Duodenal mucosa (tissue), 2 donors: ENCODE measurements around the gene NLGN1.

Experiments
- H3K27ac ChIP-seq: one replicate; pipeline ENCODE4 v1.7.0; 2013; ENCODE audit warnings: low read depth, low read length
- H3K27me3 ChIP-seq, 2 donors: one replicate each; pipeline ENCODE4 v1.7.0; 2013; ENCODE audit warnings: low read length in 2 of 2, control low read depth in 1 of 2; ENCODE audit not compliant: insufficient read depth in 2 of 2, control insufficient read depth in 1 of 2
- H3K36me3 ChIP-seq, 2 donors: one replicate each; pipeline ENCODE4 v1.7.0; 2013; ENCODE audit warnings: low read length in 2 of 2, control low read depth in 1 of 2; ENCODE audit not compliant: insufficient read depth in 2 of 2, control insufficient read depth in 1 of 2
- H3K4me1 ChIP-seq, 2 donors: one replicate each; pipeline ENCODE4 v1.7.0; 2013; ENCODE audit warnings: low read length in 2 of 2, control low read depth in 1 of 2; ENCODE audit not compliant: insufficient read depth in 2 of 2, control insufficient read depth in 1 of 2
- H3K4me3 ChIP-seq, 2 donors: one replicate each; pipeline ENCODE4 v1.7.0; 2013; ENCODE audit warnings: low read length in 2 of 2, low read depth in 1 of 2
- H3K9ac ChIP-seq, 2 donors: one replicate each; pipeline ENCODE4 v1.7.0; 2013; ENCODE audit warnings: low read length in 2 of 2, low read depth in 1 of 2
- H3K9me3 ChIP-seq, 2 donors: one replicate each; pipeline ENCODE4 v1.7.0; 2013; ENCODE audit warnings: low read length in 2 of 2, control low read depth in 1 of 2; ENCODE audit not compliant: control insufficient read depth in 1 of 2

Gene NLGN1

DNA sequence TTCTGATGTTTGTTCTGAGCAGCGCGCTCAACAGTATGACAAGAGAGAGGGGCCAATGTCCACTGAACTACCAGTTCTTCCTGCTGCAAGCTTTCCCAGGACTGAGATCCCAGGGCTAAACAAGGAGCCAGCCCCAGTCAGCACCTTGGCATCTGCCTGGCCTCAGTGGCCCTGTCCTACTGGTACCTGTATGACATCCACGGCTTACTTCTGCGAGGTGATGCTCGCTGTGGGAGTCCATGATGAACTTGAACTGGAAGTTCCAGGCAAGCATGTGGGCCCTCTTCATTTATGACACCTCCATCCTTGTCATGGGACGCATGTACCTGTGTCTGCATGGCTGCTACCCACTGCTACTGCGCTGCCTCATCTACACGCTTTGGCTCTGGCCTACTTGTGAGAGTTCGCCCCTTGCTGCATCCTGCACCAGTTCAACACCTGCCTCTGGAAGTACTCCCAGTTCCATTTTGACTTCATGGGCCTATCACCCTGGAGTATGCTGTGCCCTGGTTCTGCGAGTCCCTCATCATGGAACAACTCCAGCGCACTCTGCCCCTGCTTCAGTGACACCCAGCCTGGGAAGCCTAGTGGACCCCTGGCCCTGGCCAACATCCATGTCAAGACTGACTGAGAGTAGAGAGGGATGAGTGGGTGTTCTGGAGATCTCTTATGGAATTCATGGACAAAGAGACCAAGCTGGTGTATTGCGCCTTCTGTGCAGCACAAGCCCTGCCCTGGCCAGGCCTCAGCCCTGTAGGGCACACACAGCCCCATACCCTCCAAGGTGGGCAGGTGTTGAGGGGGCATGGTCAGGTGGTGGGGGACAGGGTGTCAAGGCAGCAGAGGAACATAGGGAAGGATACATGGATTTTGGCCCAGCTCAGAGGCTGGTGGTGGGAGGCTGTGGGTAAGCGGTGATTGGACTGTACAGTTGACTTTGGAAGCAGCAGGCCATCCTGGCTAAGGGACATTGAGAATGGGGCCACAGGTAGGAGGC lies 246.8 kb downstream of the NLGN1 start:
- no peaks in the 10 kb centered on the region for H3K9me3 ChIP-seq
- H3K27ac ChIP-seq, result no peak overlapping the region
- no peaks in the 10 kb centered on the region for H3K4me1 ChIP-seq
- no peak overlapping the region for H3K9ac ChIP-seq
- H3K36me3 ChIP-seq, result no peaks in the 10 kb centered on the region
- H3K27me3 ChIP-seq, result no peaks in the 10 kb centered on the region
- H3K4me3 ChIP-seq, result no peak overlapping the region

DNA sequence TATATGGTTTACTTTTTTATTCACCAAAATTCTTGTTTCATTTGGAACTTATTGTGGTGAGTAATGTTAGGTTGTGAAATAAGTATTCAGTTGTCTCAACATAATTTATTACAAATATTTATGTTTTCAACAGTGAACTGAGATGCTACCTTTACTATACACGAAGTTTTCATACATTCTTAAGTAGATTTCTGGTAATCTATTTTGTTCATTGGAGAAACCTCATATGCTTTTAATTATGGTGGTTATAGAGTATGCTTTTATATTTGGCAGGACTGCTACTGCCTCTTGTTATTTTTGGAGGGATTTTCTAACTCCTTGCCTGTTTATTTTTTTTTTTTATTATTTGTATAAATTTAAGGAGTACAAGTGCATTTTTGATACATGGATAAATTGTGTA lies 253.1 kb downstream of the NLGN1 start:
- Histone ChIP-seq H3K27ac (no peak overlapping the region), H3K4me3 (no peak overlapping the region), H3K36me3 (no peaks in the 10 kb centered on the region), H3K4me1 (no peaks in the 10 kb centered on the region), H3K27me3 (no peaks in the 10 kb centered on the region), H3K9me3 (no peaks in the 10 kb centered on the region), H3K9ac (no peak overlapping the region)

DNA sequence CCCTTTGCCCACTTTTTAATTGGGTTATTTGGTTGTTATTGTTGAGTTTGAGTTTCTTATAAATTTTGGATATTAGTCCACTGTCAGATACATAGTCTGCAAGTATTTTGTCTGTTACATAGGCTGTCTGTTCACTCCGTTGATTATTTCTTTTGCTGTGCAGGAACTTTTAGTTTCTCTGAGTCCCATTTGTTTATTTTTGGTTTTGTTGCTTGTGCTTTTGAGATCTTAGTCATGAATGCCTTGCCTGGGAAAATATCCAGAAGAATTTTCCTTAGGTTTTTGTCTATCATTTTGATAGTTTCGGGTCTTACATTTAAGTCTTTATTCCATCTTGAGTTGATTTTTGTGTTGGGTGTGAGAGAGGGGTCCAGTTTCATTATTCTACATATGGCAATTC lies 254.5 kb downstream of the NLGN1 start:
- H3K9me3 ChIP-seq, result no peaks in the 10 kb centered on the region
- no peaks in the 10 kb centered on the region for H3K27me3 ChIP-seq
- no peak overlapping the region for H3K27ac ChIP-seq
- H3K4me3 ChIP-seq, result no peak overlapping the region
- no peaks in the 10 kb centered on the region for H3K4me1 ChIP-seq
- no peak overlapping the region for H3K9ac ChIP-seq
- H3K36me3 ChIP-seq, result no peaks in the 10 kb centered on the region

DNA sequence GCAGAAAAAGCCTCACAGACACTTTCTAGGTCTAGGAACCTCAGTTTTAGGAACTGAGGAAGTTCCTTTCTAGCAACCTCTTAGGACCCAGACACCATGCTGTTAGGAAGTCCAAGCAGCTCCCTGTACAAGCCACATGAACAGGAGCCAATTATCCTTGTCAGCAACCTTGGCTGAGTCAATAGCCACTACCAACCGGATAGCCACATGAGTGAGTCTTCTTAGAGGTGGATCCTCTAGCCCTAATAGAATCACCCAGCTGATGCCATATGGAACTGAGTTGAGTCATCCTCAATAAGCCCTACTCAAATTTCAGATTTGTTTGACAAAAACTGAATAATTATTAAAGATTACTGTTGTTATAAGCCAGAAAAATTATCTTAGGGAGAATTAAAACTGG lies 256.2 kb downstream of the NLGN1 start:
- H3K9ac ChIP-seq, result no peak overlapping the region
- no peaks in the 10 kb centered on the region for H3K36me3 ChIP-seq
- no peaks in the 10 kb centered on the region for H3K4me1 ChIP-seq
- no peaks in the 10 kb centered on the region for H3K9me3 ChIP-seq
- H3K27me3 ChIP-seq, result no peaks in the 10 kb centered on the region
- no peak overlapping the region for H3K4me3 ChIP-seq
- no peak overlapping the region for H3K27ac ChIP-seq

DNA sequence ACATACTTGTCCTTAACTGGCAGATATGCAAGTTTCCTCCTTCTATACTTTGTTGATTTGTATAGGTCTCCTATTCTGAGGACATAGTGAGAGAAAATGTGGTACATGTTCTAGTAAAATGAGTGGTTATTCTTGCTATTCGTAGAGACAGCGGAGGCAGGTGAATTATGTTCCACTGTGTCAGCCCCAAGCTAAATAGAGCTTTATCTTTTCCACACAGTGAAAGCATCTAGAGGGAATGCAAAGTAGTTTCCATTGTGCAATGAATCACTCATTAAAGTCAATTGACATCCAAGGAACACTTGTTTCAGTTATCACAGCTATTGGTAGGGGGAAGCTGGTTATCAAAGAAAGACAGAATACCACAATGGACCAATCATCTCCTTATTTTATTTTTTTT lies 262.4 kb downstream of the NLGN1 start:
- Histone ChIP-seq H3K36me3 (no peaks in the 10 kb centered on the region), H3K9me3 (no peaks in the 10 kb centered on the region), H3K4me1 (no peaks in the 10 kb centered on the region), H3K27ac (no peak overlapping the region), H3K4me3 (no peak overlapping the region), H3K27me3 (no peaks in the 10 kb centered on the region), H3K9ac (no peak overlapping the region)

DNA sequence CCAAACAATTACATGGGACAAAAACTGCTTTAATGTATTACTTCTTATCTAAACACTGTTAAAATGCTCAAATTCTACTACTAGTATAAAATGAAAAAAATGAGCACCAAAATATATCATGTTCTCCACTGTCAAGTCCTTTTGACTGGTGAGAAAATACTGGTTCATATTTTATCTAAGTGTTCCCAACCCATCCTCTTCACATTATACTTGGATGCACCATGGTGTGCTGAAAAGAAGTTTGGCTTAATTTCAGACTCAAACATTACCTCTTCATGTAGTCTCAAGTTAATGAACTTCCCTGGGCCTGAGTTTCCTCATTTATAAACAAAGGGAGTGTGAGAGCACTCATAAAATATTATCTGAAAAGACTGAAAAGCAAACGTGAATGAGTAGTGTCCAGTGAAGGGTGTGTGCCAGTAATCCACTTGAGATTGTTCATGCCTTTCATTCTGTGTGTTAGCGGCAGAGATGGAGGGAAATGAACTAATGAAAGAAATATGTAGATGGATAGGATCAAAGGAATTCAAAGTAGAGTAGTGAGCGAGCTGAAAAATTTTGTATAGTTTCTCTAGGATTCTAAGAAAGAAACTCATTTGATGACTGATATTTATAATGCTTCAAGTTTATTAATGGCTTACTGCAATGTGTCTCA lies 263.2 kb downstream of the NLGN1 start:
- Histone ChIP-seq H3K27me3 (no peaks in the 10 kb centered on the region), H3K27ac (no peak overlapping the region), H3K9ac (no peak overlapping the region), H3K4me3 (no peak overlapping the region), H3K36me3 (no peaks in the 10 kb centered on the region), H3K9me3 (no peaks in the 10 kb centered on the region), H3K4me1 (no peaks in the 10 kb centered on the region)

DNA sequence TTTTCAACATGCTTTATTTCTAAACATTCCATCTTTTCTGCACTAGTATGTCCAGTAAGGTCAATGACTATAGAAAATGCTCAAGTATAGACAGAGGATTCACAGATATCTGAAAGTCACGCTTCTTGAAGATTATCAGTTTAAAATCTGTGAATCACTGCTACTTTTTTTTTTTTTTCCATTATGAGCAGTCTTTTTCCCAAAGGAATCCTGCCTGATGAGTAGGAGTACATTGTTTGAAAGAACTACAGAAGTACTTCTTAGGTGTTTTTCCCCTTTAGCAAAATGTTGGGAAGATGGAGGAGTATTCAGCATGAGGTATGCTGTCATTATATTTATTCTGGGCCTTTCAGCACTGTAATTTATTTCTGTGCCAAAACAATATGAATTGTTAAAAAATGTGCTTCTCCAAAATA lies 266.2 kb downstream of the NLGN1 start:
- H3K4me1 ChIP-seq, result no peaks in the 10 kb centered on the region
- H3K27ac ChIP-seq, result no peak overlapping the region
- H3K9ac ChIP-seq, result no peak overlapping the region
- no peak overlapping the region for H3K4me3 ChIP-seq
- H3K27me3 ChIP-seq, result no peaks in the 10 kb centered on the region
- no peaks in the 10 kb centered on the region for H3K36me3 ChIP-seq
- no peaks in the 10 kb centered on the region for H3K9me3 ChIP-seq

DNA sequence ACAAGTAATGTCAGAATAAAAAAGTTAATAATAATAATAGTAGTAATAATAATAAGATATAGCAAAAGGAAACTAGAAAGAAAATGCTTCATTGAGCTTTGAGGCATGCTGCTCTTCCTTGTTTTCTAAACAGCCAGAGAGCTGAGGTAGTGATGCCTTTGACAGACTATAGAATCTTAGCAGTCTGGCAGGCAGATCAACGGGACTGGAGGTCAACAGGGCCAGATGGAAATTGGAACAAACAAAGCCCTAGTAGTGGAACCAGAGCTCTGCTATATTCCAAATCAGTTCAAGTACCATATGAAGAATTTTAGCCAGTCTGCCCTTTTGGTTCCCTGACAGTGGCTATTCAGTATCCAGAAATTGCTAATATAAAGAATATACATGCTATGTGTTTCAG lies 278.6 kb downstream of the NLGN1 start:
- Histone ChIP-seq H3K9me3 (no peaks in the 10 kb centered on the region), H3K27me3 (no peaks in the 10 kb centered on the region), H3K36me3 (no peaks in the 10 kb centered on the region), H3K4me3 (no peak overlapping the region), H3K4me1 (no peaks in the 10 kb centered on the region), H3K27ac (no peak overlapping the region), H3K9ac (no peak overlapping the region)

DNA sequence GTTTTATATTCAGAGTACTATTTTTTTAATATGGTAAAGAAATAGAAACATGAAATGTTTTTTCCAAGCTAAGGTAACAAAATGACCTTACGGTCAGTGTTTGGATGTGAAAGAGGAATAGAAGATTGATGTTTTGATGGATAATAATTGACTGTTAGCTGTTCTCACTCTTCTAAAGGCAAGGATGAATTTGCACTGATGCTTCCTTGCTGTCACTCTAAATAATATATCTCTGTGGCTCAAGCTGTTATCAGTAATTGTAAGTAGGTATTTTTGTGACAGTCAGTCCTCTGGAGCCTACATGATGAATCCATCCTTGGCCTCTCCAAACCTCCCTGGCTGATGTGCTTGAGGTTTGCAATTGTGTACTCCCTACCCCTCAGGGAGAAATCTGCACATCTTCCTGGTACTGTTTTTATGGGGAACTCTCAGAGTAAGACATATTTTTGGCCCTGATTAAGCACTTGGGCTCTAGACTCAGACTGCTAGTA lies 283.7 kb downstream of the NLGN1 start:
- Histone ChIP-seq H3K4me1 (no peaks in the 10 kb centered on the region), H3K9me3 (no peaks in the 10 kb centered on the region), H3K9ac (no peak overlapping the region), H3K27ac (no peak overlapping the region), H3K36me3 (no peaks in the 10 kb centered on the region), H3K27me3 (no peaks in the 10 kb centered on the region), H3K4me3 (no peak overlapping the region)

DNA sequence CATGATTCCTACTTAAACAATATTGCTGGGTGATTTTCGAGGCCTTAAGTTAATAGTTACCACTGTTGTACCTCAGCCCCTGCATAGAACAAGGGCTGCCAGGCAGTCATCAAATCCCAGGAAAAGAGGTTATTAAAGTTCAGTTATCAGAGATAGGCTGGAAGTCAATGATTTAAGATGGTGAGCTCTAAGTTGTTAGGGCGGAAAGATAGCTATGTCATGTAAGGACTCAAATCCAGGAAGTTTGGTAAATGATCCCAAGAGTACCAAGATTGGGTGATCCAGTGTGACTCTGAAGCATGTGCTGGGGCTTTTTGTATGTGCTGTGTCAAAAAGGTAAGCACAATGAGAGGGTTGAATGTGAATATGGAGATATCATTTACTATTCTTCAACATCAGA lies 287.9 kb downstream of the NLGN1 start:
- Histone ChIP-seq H3K9me3 (no peaks in the 10 kb centered on the region), H3K27me3 (no peaks in the 10 kb centered on the region)

More for the DNA sequence above, 287.9 kb downstream of the NLGN1 start:
- no peaks in the 10 kb centered on the region for H3K4me1 ChIP-seq
- no peak overlapping the region for H3K9ac ChIP-seq
- H3K36me3 ChIP-seq, result no peaks in the 10 kb centered on the region
- H3K27ac ChIP-seq, result no peak overlapping the region
- no peak overlapping the region for H3K4me3 ChIP-seq
